ENCODE measurements around the gene TEX13A. TPM values are rescaled to one million over a fixed set of nuclear protein-coding genes. Genes with fewer than 3 reads are reported as not detected.
A peak's percentile ranks its signal among the peaks of the same experiment; 100 is the strongest.
"Not testable (repeated sequence)": the region's sequence is repeated elsewhere in the genome, so short reads cannot be mapped to it uniquely, and the experiment has no call there.

TEX13A gene, protein sequence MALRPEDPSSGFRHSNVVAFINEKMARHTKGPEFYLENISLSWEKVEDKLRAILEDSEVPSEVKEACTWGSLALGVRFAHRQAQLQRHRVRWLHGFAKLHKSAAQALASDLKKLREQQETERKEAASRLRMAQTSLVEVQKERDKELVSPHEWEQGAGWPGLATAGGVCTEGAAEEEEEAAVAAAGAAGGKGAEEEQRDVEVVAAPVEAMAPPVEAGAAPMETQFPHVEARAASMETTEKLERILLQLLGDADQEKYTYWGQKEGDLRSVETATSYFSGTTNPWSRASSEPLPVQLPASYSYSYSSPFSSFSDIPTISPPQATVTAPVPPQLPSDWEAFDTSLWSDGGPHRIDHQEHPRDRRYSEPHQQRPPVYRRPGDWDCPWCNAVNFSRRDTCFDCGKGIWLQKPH
- polyA plus RNA-seq (ENCODE audit: insufficient read length in 3 of 3), result not detected

DNA sequence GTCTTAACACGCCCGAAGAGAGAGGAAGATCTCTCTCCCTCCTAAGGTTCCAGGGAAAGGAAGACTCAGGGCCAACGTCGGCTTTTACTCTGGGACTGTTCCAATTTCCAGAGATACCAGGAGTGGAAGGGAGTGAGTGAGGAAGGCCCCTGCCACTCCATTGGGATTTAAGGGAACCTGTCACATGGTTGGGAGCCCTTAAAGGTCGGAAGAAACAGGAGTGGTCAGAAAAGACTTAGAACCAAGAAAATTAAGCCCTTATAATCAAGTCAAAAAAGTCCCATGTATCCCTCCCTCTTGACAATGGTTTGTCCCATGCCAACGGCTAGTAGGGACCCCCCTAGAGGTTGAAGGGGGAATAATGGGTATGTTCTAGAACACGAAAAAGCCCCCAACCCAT is at the start of gene TEX13A:
Gene TEX13A (minus strand): TSS at position 59 of the 400 bp plus-strand sequence. CDS start 297 bp downstream, outside the sequence.
- no peak for DNase-seq (ENCODE audit: low read depth in 3 of 3, low spot score in 2 of 3)

DNA sequence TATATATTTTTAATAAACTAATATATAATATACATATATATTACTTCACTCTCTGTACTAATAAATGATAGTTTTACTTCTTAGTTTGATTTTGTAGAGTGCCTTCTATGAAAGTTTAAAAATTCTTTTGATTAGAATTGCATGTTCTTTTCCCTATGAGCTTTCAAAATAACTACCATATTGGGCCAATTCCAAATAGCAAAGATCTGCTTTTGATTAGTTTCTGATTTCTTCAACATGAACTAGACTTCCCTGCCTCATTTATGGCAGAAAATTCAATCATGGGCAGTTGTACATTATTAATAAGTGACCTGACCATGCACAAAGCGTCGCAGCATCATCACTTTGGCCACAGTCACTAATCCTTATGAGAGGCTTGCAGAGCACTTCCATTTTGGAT is 48.9 kb upstream of the TEX13A start:
- DNase-seq (ENCODE audit: low read depth in 3 of 3, low spot score in 2 of 3), result no peak

DNA sequence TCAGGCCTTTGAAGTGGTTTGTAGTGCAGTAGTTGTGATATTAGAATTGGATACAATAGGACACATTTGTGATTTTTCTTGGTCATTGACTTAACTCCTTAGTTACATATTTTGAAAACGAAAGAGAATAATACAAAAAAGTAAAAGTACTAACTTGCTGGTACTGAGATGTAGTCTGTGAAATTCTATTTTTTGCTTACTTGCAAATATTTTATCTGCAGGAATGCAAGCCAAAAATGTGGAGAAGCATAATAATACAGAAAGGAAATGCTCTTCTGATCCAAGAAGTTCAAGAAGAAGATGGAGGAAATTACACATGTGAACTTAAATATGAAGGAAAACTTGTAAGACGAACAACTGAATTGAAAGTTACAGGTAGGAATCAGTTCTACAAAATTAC is 46.7 kb upstream of the TEX13A start:
- DNase-seq (ENCODE audit: low read depth in 3 of 3, low spot score in 2 of 3), result no peak

- no peak for DNase-seq (ENCODE audit: low read depth in 3 of 3, low spot score in 2 of 3)
Measured at GRCh38 chrX:105266456-105266855, 46.0 kb upstream of the TEX13A start.

DNA sequence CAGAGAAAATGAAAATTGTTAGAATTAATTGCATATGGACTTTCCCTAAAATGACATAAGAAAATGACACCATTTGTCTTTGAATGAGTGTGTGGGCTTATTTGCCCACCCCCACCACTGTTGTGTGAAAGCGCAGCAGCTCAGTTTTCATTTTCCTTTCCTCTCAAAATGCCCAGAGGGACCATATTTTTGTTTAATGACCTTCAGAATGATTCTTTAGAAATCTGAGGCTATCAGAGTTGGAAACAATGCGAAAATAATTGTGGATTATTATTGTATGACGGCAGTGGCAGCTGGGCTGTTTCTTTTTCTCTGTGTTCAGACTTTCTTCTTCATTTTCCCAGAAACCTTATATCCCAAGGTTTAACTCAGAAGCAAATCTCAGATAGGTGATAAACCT is 44.6 kb upstream of the TEX13A start:
- no peak for DNase-seq (ENCODE audit: low read depth in 3 of 3, low spot score in 2 of 3)

GRCh38 chrX:105263801-105264200 is 43.3 kb upstream of the TEX13A start:
- DNase-seq (ENCODE audit: low read depth in 3 of 3, low spot score in 2 of 3), result no peak

DNA sequence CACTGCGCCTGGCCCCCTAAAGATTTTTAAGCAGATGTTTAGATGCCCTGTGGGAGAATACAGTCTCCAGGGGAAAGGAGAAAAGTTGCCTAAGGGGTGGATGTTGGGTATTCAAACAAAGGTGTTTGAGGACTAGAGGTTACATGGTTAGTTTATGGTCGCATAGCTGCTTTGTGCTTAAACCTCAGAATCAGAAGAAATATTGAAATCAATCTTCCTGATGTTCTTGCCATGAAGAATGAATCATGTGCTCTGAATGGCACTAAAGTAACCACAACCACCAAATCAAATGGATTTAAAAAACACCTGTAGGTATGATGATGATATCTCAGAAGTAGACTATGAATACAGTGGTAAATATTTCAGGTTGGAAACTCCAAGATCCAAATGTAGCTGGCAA is 42.7 kb upstream of the TEX13A start:
- DNase-seq (ENCODE audit: low read depth in 3 of 3, low spot score in 2 of 3), result no peak

GRCh38 chrX:105260291-105261043 is 40.0 kb upstream of the TEX13A start:
- no peak for DNase-seq (ENCODE audit: low read depth in 3 of 3, low spot score in 2 of 3)

- DNase-seq (ENCODE audit: low read depth in 3 of 3, low spot score in 2 of 3), result no peak
Measured at GRCh38 chrX:105241056-105241455, 20.6 kb upstream of the TEX13A start.

DNA sequence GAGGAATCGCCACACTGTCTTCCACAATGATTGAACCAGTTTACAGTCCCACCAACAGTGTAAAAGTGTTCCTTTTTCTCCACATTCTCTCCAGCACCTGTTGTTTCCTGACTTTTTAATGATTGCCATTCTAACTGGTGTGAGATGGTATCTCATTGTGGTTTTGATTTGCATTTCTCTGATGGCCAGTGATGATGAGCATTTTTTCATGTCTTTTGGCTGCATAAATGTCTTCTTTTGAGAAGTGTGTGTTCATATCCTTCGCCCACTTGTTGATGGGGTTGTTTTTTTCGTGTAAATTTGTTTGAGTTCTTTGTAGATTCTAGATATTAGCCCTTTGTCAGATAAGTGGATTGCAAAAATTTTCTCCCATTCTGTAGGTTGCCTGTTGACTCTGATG is 16.9 kb upstream of the TEX13A start:
- DNase-seq (ENCODE audit: low read depth in 3 of 3, low spot score in 2 of 3), result not testable (repeated sequence)

DNA sequence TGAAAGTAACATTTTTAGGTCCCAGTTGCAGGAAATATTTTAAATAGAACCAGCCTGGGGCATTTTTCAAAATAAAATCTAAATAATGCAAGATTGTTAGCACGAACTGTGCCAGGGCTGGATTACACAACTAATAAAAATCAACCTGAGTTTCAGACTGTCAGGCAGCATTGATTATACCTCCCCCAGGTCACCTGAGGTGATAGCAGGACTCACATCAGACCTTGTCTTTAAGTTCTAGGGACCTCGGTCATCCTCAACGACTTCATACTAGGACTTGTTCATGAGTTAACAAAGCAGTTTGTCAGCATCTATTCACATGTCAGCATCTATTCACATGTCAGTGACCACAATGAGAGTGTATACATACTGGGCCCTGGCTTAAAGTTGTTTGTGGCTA is 8.7 kb upstream of the TEX13A start:
- no peak for DNase-seq (ENCODE audit: low read depth in 3 of 3, low spot score in 2 of 3)

GRCh38 chrX:105228602-105229001 is 8.1 kb upstream of the TEX13A start:
- no peak for DNase-seq (ENCODE audit: low read depth in 3 of 3, low spot score in 2 of 3)

DNA sequence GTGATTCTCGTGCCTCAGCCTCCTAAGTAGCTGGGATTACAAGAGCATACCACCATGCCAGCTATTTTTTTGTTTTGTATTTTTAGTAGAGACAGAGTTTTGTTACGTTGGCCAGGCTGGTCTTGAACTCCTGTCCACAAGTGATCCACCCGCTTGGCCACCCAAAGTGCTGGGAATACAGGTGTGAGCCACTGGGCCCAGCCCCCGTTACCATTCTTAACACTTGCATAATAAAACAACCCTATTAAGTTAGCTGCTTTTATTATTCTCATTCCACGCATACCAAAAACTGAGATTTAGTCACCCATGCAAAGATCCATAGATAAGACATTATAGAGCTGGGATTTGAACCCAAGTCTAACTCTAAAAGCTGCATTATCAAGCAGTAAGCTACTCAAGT is 6.0 kb upstream of the TEX13A start:
- no peak for DNase-seq (ENCODE audit: low read depth in 3 of 3, low spot score in 2 of 3)

- no peak for DNase-seq (ENCODE audit: low read depth in 3 of 3, low spot score in 2 of 3)
Measured at GRCh38 chrX:105221374-105221773, 880 bp upstream of the TEX13A start.

DNA sequence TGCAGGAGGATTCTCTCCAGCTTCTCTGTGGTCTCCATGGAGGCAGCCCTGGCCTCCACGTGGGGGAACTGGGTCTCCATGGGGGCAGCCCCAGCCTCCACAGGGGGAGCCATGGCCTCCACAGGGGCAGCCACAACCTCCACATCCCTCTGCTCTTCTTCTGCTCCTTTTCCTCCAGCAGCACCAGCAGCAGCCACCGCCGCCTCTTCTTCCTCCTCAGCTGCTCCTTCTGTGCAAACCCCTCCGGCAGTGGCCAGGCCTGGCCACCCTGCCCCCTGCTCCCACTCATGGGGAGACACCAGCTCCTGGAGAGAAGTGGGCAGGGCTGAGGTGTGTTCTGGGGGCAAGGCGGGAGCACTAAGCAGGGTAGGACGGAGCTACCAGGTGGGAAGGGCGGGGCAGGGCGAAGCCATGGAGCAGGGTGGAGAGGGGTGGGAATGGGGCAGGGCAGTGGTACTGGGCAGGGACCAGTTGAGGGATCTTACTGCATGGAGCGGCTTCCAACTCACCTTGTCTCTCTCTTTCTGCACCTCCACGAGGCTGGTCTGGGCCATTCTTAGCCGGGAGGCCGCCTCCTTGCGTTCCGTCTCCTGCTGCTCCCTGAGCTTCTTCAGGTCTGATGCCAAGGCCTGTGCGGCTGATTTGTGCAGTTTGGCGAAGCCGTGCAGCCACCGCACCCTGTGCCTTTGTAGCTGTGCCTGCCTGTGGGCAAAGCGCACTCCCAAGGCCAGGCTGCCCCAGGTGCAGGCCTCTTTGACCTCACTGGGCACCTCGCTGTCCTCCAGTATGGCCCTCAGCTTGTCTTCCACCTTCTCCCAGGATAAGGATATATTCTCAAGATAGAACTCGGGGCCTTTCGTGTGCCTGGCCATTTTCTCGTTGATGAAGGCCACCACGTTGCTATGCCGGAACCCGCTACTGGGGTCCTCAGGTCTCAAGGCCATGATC is 766 bp downstream of the TEX13A start:
- no peak for DNase-seq (ENCODE audit: low read depth in 3 of 3, low spot score in 2 of 3)

DNA sequence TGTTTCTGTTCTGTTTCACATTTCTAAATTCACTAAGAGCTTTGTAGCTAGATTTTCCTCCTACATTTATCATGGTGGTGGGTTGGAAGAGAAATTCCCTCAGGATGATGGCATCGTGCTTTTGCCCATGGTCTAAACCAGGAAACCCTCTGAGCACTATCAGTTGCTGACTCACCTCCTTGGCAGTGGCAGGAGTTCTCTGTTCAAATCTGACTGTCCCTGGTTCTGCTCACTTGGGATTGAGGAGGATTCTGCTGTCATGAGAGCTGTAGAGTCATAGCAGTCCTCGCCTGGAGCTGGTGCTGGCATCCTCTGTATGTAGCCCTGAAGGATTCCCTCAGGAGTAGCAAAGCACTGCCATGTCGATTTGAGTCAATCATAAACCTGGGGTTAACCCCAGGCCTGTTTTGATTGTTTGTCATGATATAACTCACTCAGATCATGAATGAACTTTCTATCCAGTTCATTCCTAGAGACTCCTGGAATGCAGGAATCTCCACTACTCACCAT is 9.4 kb downstream of the TEX13A start:
- DNase-seq (ENCODE audit: low read depth in 3 of 3, low spot score in 2 of 3), result no peak

DNA sequence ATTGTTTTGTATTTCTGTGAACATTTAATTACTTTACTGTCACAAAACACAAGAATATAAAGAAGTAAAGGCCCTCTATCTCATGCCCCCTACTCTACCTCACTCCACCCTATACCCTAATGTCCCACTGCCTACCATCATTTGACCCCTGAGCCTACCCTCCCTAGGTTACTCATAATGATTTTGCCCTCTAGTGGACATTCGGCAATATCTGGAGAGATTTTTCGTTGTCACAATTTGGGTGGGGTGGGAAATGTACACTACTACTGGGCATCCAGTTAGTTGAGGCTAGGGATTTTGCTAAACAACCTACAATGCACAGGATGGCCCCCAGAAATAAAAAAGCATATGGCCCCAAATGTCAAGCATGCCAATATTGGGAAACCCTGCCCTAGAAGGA is 10.2 kb downstream of the TEX13A start:
- DNase-seq (ENCODE audit: low read depth in 3 of 3, low spot score in 2 of 3), result no peak

GRCh38 chrX:105209406-105209805 is 11.1 kb downstream of the TEX13A start:
- DNase-seq (ENCODE audit: low read depth in 3 of 3, low spot score in 2 of 3), result no peak

DNA sequence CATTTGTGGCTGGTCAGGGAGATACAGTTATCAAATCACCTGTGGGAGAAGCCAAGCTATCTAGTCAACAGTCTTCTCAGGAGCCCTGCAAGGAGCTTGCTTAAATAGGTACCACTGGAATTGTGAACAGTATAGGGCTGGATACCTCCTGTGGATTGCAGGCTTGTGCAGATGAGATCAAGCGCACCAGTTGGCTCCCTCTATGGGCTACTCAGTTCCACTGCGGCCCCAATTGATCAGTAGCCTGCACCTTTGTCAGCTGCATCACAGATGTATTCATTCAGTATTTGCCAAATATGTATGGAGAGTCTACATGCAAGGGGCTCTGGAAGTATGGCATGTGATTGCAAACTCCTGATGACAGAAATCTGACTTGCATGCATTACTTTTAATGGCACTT is 28.6 kb downstream of the TEX13A start:
- no peak for DNase-seq (ENCODE audit: low read depth in 3 of 3, low spot score in 2 of 3)

GRCh38 chrX:105190252-105190853 is 30.1 kb downstream of the TEX13A start:
- DNase-seq (ENCODE audit: low read depth in 3 of 3, low spot score in 2 of 3), result peak; percentile 1 to 10 (median 6)
